GM21526 (cell line): ENCODE measurements around the gene MAP2.
"Not testable (repeated sequence)": the region's sequence is repeated elsewhere in the genome, so short reads cannot be mapped to it uniquely, and the experiment has no call there.

ENCODE experiments used
- ATAC-seq: cut with Tn5 transposase; IDR thresholded peaks from one replicate; pipeline ENCODE4 v1.9.1; 2021; ENCODE audit warnings: moderate library complexity; ENCODE audit not compliant: unreplicated experiment, low FRiP score

Gene MAP2

GRCh38 chr2:209473930-209474419 is 50.1 kb downstream of the MAP2 start:
- ATAC-seq = no peak

GRCh38 chr2:209474960-209475359 is 51.1 kb downstream of the MAP2 start:
- ATAC-seq = no peak

GRCh38 chr2:209476367-209477208 is 52.7 kb downstream of the MAP2 start:
- ATAC-seq = no peak

DNA sequence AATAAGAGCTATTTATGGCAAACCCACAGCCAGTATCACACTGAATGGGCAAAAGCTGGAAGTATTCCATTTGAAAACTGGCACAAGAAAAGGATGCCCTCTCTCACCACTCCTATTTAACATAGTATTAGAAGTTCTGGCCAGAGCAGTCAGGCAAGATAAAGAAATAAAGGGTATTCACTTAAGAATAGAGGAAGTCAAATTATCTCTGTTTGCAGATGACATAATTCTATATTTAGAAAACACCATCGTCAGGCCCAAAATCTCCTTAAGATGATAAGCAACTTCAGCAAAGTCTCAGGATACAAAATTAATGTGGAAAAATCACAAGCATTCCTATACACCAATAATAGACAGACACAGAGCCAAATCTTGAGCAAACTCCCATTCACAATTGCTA is 68.4 kb downstream of the MAP2 start:
- not testable (repeated sequence) for ATAC-seq

DNA sequence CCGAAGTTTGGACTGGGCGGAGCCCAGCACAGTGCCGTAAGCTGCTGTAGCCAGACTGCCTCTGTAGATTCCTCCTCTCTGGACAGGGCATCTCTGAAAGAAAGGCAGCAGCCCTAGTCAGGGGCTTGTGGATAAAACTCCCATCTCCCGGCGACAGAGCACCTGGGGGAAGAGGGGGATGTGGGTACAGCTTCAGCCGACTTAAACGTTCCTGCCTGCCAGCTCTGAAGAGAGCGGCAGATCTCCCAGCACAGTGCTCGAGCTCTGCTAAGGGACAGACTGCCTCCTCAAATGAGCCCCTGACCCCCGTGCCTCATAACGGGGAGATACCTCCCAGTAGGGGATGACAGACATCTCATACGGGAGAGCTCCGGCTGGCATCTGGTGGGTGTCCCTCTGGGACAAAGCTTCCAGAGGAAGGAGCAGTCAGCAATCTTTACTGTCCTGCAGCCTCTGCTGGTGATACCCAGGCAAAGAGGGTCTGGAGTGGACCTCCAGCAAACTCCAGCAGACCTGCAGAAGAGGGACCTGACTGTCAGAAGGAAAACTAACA is 71.3 kb downstream of the MAP2 start:
- ATAC-seq = not testable (repeated sequence)

DNA sequence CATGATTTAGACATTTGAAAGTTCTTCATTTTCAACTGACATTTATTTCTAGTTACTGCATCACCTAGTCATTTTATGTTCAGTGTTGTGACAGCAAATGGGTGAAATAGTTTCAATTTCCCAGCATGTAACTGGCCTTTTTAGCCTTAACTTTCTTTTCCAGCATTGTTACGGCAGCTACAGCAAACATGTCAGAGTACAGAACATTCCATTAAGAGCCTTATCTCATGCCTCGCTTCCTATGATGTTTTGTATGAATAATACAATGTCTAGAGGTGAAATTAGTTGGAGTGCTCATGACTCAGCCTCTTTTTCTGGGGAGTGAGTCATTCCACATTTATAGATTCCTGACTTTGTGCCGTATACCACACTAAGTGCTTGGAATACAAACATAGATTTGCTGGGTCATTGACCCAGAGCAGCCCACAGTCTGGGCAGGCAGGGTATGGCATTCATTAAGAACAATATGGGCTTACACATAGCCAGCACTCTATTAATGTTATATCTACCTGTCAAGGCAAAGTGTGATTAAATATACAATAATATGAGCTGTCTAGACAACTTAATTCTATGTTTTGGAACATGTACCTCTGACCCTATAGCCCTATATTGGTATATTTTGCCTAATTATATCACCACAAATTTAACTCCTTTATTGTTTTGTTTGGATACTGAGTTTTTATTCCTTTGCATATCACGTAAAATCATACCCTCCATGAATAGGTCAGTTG is 72.2 kb downstream of the MAP2 start:
- no peak for ATAC-seq

DNA sequence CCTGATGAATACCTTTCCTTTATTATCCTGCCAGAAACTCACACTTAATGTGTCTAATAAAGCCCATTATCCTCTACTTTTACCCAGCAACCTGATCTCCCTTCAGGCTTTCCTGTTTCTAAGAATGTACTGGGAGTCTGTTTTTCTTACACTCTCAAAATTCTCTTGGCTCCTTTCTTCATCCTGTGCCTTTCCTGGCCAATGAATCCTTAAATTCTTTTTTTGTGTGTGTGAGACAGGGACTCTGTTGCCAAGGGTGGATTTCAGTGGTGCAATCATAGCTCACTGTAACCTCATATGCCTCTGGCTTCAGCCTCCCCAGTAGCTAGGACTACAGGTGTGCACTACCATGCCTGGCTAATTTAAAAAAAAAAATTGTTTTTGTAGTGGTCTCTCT is 72.7 kb downstream of the MAP2 start:
- ATAC-seq = no peak

DNA sequence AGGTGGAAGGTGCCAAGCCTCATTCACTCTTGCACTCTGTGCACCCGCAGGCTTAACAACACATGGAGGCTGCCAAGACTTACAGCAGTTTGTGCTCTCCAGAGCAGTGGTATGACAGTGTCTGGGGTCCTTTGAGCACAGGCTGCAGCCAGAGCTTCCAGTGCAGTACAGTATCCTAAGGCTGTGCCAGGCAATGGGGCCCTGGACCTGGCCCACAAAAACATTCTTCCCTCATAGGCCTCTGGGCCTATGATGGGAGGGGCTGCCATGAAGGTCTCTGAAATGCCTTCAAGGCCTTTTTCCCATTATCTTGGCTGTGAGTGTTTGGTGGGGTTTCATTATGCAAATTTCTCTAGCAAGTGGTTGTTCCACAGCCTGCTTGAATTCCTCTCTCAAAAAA is 74.8 kb downstream of the MAP2 start:
- no peak for ATAC-seq

DNA sequence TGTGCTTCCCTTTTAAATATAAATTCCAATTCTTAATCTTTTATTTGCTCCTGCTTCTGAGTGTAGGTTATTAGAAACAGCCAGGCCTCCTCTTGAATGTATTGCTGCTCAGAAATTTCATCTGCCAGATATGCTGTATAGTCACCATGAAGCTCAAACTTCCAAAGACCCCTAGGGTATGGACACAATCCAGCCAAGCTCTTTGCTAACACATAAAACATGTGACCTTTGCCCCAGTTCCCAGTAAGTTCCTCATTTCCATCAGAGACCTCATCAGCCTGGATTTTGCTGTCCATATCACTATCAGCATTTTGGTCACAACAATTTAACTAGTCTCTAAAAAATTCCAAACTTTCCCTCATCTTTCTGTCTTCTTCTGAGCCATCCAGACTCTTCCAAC is 75.2 kb downstream of the MAP2 start:
- no peak for ATAC-seq

DNA sequence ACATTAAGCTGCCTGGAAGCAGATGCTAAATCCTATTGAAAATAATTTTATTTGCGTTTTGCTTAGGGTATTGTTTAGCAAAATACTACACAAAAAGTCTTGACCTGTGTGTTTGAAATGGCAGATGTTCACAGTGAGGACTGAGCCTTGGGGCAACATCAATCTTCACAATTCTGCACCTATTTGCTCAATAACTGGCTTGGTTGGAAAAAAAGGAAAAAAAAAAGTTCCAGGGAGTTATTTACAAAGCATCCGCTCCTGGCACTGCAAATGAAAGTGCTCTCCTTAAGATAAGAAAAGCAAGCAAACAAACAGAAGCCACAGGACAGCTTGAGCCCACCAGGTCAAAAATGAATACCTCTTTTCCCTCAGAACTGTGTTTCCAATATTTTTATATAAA is 77.7 kb downstream of the MAP2 start:
- ATAC-seq = no peak

DNA sequence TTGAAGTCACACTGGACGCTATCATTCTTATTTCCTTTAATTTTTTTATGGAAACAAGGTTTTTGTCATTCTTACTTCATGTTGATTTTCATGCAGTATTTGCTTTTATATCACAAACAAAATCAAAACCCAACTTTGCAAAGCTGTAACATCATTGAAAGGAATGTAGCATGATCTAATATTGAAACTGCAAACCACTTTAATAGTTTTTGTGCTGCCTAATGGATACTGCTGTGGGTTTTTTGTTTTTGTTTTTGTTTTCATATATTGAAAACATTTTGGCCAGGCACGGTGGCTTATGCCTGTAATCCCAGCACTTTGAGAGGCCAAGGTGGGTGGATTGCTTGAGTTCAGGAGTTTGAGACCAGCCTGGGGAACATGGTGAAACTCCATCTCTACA is 81.6 kb downstream of the MAP2 start:
- no peak for ATAC-seq

DNA sequence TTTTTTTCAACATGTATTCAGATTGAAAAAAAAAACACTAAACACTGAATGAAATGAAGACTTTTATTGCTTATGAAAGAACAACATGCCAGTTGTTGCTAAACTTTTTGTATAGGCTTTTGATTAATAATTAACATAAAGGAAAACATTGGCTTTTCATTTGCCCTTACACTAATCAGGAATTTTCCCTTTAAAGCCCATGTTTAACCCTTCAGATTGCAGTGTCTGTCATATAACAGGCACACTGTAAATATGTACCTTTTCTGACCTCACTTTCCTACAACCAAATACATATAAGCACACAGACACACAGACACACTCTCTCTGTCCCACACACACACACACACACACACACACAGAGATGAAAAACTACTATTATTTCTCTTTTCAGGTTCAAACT is 84.4 kb downstream of the MAP2 start:
- no peak for ATAC-seq

DNA sequence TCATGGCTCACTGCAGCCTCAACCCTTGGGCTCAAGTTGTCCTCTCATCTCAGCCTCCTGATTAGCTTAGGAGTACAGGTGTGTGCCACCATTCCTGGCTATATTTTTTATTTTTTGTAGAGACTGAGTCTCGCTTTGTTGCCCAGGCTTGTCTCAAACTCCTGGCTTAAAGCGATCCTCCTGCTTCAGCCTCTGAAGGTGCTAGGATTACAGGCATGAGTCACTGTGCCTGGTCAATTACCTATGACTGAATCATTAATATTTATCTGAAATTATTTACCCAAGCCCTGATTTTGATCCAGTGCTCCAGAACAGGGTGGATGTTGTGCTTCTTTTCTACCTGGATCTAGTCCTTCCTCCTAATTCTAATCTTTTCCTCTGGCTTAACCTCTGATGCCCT is 87.8 kb downstream of the MAP2 start:
- ATAC-seq = no peak

GRCh38 chr2:209512971-209513370 is 89.1 kb downstream of the MAP2 start:
- ATAC-seq = no peak

DNA sequence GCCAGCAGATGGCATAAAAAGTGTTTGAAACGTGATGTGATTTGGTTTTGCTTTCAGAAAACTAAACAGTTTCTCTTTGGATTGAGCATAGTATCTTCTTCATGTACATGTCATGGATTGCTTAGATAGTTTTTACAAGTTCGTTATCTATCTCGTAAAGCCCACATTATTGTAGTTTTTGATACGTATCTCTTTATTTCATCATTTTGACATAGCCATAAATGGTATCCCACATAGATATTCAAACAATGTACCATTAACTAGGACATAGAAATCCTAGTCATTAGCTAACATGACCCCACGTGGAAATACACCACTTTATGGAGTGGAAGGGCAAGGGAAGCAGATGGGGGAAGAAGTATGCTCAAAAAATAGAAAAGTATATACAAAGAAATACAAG is 93.6 kb downstream of the MAP2 start:
- no peak for ATAC-seq

- ATAC-seq = no peak
These were observed 95.4 kb downstream of the MAP2 start for GRCh38 chr2:209519271-209519670.

GRCh38 chr2:209519906-209520305 is 96.1 kb downstream of the MAP2 start:
- no peak for ATAC-seq

GRCh38 chr2:209523041-209523740 is 99.3 kb downstream of the MAP2 start:
- no peak for ATAC-seq

GRCh38 chr2:209523867-209524266 is 100.0 kb downstream of the MAP2 start:
- ATAC-seq = peak; percentile 65

GRCh38 chr2:209525331-209525730 is 101.5 kb downstream of the MAP2 start:
- no peak for ATAC-seq

GRCh38 chr2:209525834-209526281 is 102.0 kb downstream of the MAP2 start:
- ATAC-seq = no peak
